Fibroblast of pulmonary artery (primary cell): ENCODE results near the gene HAPLN2.

ENCODE experiments used
- DNase-seq: peaks from one replicate; pipeline ENCODE4 v3.0.0-alpha.2; 2010; ENCODE audit warnings: low read depth
- H3K4me3 ChIP-seq: replicated peaks from 2 replicates; pipeline ENCODE4 v1.5.1; 2011; ENCODE audit warnings: low read depth, mild to moderate bottlenecking, control low read depth, low read length, moderate library complexity
- TF ChIP-seq, protein P1 (sequence below): IDR thresholded peaks from 2 replicates; pipeline ENCODE4 v1.5.1; 2011; ENCODE audit warnings: mild to moderate bottlenecking, control low read depth, low read length, inconsistent platforms; ENCODE audit errors: missing control alignments

Gene HAPLN2

DNA sequence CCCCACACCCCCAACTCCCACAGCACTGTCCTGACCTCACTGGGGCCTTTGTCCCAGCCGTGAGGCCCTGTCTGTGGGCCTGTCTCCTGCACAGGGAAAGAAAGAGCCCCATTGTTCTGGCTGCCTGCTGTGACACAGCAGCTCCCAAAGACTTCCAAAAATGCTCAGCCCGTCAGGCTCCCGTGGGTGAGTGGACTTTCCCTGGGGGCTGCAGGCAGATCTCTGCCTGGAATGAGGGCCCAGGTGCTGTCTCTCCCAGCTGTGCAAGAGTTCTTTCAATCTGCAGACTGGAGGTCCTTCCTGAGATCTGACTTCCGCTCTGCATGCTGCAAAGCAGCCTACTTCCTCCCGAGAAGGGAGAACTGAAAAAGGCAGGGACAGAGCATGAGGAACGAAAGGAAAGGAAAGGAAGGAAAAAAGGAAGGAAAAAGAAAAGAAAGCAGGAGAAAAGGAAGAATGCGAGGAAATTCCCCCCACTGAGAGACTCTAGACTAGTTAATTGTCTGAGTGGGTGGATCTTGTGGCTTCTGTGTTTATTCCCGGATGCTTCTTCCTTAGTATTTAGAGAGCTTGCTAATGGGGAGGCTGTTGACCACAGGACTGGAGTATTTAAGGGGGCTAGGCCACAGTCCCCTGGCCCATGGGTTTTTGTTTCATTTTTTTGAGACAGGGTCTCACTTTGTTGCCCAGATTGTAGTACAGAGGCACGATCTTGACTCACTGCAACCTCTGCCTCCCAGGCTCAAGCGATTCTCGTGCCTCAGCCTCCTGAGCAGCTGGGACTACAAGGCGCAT is 43.0 kb downstream of the HAPLN2 start:
- peak; percentile 38 for DNase-seq
- H3K4me3 ChIP-seq, result no peak overlapping the region
- TF ChIP-seq, protein P1, sequence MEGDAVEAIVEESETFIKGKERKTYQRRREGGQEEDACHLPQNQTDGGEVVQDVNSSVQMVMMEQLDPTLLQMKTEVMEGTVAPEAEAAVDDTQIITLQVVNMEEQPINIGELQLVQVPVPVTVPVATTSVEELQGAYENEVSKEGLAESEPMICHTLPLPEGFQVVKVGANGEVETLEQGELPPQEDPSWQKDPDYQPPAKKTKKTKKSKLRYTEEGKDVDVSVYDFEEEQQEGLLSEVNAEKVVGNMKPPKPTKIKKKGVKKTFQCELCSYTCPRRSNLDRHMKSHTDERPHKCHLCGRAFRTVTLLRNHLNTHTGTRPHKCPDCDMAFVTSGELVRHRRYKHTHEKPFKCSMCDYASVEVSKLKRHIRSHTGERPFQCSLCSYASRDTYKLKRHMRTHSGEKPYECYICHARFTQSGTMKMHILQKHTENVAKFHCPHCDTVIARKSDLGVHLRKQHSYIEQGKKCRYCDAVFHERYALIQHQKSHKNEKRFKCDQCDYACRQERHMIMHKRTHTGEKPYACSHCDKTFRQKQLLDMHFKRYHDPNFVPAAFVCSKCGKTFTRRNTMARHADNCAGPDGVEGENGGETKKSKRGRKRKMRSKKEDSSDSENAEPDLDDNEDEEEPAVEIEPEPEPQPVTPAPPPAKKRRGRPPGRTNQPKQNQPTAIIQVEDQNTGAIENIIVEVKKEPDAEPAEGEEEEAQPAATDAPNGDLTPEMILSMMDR, result no peak

DNA sequence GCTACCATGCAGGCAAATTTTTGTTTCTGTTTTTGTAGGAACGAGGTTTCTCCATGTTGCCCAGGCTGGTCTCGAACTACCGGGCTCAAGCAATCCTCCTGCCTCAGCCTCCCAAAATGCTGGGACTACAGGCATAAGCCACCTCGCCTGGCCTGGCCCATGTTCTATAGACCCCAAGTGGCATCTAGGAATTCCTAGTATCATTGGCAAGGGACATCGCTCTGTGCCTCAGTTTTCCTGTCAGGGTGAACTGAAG is 43.5 kb downstream of the HAPLN2 start:
- no peak for DNase-seq
- H3K4me3 ChIP-seq, result no peak overlapping the region
- TF ChIP-seq, protein P1, result no peak

DNA sequence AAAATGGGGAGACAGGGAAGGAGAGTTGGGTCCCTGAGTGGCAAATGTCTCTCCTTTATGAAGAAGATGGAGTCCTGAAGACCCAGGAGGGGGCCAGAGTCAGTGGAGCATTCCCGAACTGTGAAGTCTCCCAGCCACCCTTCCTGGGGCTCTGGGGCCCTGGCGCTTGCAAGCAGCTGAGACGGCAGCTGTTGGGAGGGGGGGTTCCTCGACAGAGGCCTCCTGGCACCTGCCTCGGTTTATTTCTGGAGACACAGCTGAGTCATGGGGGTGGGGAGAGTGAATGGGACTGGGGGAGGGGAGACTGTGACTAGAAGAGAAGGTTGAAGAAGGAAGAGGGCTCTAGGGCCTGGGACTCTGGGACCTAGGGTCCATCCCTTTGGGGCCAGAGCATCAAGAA is 44.0 kb downstream of the HAPLN2 start:
- DNase-seq, result peak; percentile 53
- TF ChIP-seq, protein P1, result no peak
- no peak overlapping the region for H3K4me3 ChIP-seq

DNA sequence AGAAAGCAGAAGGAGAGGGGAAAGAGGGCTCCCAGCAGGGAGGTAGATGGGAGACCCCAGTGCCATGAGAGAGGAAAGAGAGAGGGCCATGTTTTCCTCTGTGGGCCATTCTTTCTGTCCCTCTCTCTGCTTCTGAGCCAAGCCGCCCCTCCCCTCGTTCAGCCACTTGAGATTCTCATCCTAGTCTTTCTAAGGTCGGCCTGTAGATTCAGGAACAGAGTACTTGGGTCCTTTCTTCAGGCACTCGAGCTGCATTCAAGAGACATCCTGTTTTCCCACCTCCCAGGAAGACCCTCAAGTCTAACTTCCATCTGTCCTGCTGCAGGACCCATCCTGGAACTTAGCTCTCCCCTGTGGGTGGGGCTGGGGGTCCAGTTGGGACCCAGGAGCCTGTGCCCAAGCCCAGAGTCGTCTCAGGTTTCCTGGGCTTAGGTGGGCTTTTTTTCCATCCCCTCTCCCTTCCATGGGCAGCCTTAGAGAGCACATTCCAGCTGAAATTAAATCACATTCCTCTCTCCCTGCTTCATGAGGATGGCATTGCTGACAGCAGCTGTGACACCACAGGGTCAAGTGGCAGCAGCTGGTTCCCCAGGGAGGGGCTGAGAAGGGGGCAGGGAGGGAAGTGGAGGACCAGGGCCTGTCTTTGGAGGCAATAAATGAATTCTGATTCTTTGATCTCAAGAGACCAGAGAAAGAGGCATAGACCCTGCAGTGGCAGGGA is 45.0 kb downstream of the HAPLN2 start:
- H3K4me3 ChIP-seq, result no peak overlapping the region
- no peak for DNase-seq
- TF ChIP-seq, protein P1, result no peak

DNA sequence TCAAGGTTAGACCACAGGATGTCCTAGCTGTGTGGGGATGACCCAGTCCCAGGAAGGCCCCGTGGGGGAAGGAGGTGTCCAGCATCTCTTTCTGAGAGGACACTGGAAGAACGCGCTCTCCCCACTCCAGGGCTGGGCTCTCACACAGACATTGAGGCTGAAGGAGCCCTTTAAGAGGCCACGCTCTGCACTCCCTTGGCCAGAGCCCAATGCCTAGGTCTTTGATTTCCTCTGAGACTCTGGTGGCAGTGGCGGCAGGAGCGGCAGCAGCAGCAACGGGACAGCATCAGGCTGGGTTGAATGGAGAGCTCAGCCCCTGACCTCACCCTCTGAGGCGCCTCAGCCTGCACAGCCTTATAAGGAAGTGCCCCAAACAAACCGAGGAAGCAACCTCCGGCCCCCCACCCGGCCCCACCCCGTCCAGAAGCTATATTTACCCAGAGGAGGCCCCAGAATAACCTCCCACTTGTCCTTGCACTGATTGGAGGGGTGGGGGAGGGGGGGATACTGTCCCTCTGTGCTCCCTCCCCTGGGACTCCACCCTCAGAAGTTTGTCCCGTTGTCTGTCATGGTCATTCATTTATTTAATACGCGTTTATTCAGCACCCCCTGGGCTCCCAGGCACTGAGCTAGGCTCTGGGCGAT is 45.7 kb downstream of the HAPLN2 start:
- TF ChIP-seq, protein P1, result no peak
- DNase-seq, result no peak
- no peak overlapping the region for H3K4me3 ChIP-seq

DNA sequence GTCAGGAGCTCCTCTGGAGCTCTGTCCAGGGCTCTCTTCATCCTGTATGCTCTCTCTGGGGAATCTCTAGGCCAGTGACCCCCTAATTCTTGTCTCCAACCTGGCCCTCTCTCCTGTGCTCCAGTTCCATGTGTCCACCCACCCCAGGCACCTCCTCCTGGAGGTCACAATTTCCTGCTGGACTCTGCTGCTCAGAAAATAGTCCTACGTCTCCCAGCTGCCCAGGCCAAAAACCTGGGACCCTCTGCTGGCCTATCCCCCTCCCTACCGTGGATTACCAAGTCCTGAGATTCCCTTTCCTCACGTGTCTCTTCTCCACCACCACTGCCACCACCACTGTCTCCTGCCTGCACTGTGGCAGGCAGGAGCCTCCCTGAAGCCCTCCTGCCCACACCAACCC is 46.3 kb downstream of the HAPLN2 start:
- H3K4me3 ChIP-seq, result no peak overlapping the region
- TF ChIP-seq, protein P1, result no peak
- DNase-seq, result no peak
